NCI-H526 treated with DMSO at 0.1 percent for 48 hours (cell line): ENCODE results near the gene DOCK4.

Experiments
- DNase-seq: peaks from one replicate; lab custom pipeline; 2025; lab: John Stamatoyannopoulos, UW

The DOCK4 gene

GRCh38 chr7:111760043-111760442, 446.2 kb downstream of the DOCK4 start:
- DNase-seq: no peak

- no peak for DNase-seq
Measured at GRCh38 chr7:111758332-111758731, 447.9 kb downstream of the DOCK4 start.

- DNase-seq: no peak
Measured at GRCh38 chr7:111756687-111757178, 449.5 kb downstream of the DOCK4 start.

GRCh38 chr7:111755383-111755782, 450.8 kb downstream of the DOCK4 start:
- DNase-seq: no peak

GRCh38 chr7:111753968-111754367, 452.2 kb downstream of the DOCK4 start:
- no peak for DNase-seq

- DNase-seq: peak; percentile 40
Measured at GRCh38 chr7:111752022-111752582, 454.1 kb downstream of the DOCK4 start.

GRCh38 chr7:111750878-111751277, 455.3 kb downstream of the DOCK4 start:
- DNase-seq: no peak

GRCh38 chr7:111750228-111750627, 456.0 kb downstream of the DOCK4 start:
- DNase-seq: peak; percentile 15

- DNase-seq: no peak
Measured at GRCh38 chr7:111749625-111750024, 456.6 kb downstream of the DOCK4 start.

- no peak for DNase-seq
Measured at GRCh38 chr7:111747718-111748117, 458.5 kb downstream of the DOCK4 start.

GRCh38 chr7:111746950-111747349, 459.2 kb downstream of the DOCK4 start:
- DNase-seq: peak; percentile 42

- no peak for DNase-seq
Measured at GRCh38 chr7:111744501-111745155, 461.6 kb downstream of the DOCK4 start.

GRCh38 chr7:111743244-111743847, 462.9 kb downstream of the DOCK4 start:
- DNase-seq: no peak

GRCh38 chr7:111741811-111742240, 464.4 kb downstream of the DOCK4 start:
- peak; percentile 78 for DNase-seq

- no peak for DNase-seq
Measured at GRCh38 chr7:111740942-111741341, 465.3 kb downstream of the DOCK4 start.

GRCh38 chr7:111736552-111736874, 469.7 kb downstream of the DOCK4 start:
- DNase-seq: no peak

- DNase-seq: peak; percentile 74
Measured at GRCh38 chr7:111735661-111736551, 470.3 kb downstream of the DOCK4 start.

GRCh38 chr7:111734954-111735660, 471.1 kb downstream of the DOCK4 start:
- no peak for DNase-seq

- no peak for DNase-seq
Measured at GRCh38 chr7:111732923-111733322, 473.3 kb downstream of the DOCK4 start.

- DNase-seq: peak; percentile 18
Measured at GRCh38 chr7:111730476-111731300, 475.5 kb downstream of the DOCK4 start.

GRCh38 chr7:111730057-111730456, 476.1 kb downstream of the DOCK4 start:
- no peak for DNase-seq
